CD4-positive, alpha-beta memory T cell (primary cell): ENCODE results near the gene IL4R. TPM values are rescaled to one million over a fixed set of nuclear protein-coding genes. Genes with fewer than 3 reads are reported as not detected.
A peak's percentile ranks its signal among the peaks of the same experiment; 100 is the strongest.

Source experiments
- CTCF ChIA-PET: fragments of 350-600 bp; sonication (Branson Sonifier 250); formaldehyde crosslinking; loops from one replicate; lab custom pipeline; 2021; ENCODE audit warnings: inconsistent platforms; ENCODE audit not compliant: partially characterized antibody; lab: Charles Lee
- POLR2A ChIA-PET: fragments of 350-600 bp; sonication (Branson Sonifier 250); formaldehyde crosslinking; loops from one replicate; lab custom pipeline; 2021; ENCODE audit not compliant: partially characterized antibody; lab: Charles Lee
- DNase-seq, 5 donors: peaks; one replicate each; pipeline versions ENCODE4 v3.0.0 to v3.0.0-alpha.2; 2020 to 2022; ENCODE audit warnings: mixed read lengths in 1 of 5
- H3K27ac ChIP-seq: one replicate; pipeline ENCODE4 v1.7.0; 2013; ENCODE audit warnings: low read depth, low read length
- H3K27me3 ChIP-seq: 2 replicates; pipeline ENCODE4 v1.7.0; 2013; ENCODE audit warnings: mild to moderate bottlenecking, low read length, moderate library complexity; ENCODE audit not compliant: insufficient read depth
- H3K36me3 ChIP-seq: 2 replicates; pipeline ENCODE4 v1.7.0; 2013; ENCODE audit warnings: mild to moderate bottlenecking, low read length, moderate library complexity; ENCODE audit not compliant: insufficient read depth
- H3K4me1 ChIP-seq: 2 replicates; pipeline ENCODE4 v1.7.0; 2013; ENCODE audit warnings: mild to moderate bottlenecking, low read length, moderate library complexity; ENCODE audit not compliant: insufficient read depth
- H3K4me3 ChIP-seq, 2 donors: one replicate each; pipeline ENCODE4 v1.7.0; 2013; ENCODE audit warnings: low read length in 2 of 2, mild to moderate bottlenecking in 1 of 2
- H3K9me3 ChIP-seq, 2 donors: one replicate each; pipeline ENCODE4 v1.7.0; 2013; ENCODE audit warnings: low read length in 2 of 2, control low read depth in 1 of 2; ENCODE audit not compliant: control insufficient read depth in 1 of 2
- H3K27ac Mint-ChIP-seq, 7 donors: one replicate each; pipeline ENCODE4 v1.8.0; 2020 to 2021; ENCODE audit warnings: mixed read lengths in 7 of 7, mild to moderate bottlenecking in 6 of 7, inconsistent platforms in 3 of 7, moderate library complexity in 3 of 7
- H3K27me3 Mint-ChIP-seq, 2 donors: one replicate each; pipeline ENCODE4 v1.8.0; 2020 to 2021; ENCODE audit warnings: mixed read lengths in 2 of 2
- H3K36me3 Mint-ChIP-seq, 2 donors: one replicate each; pipeline ENCODE4 v1.8.0; 2020 to 2021; ENCODE audit warnings: mixed read lengths in 2 of 2, inconsistent platforms in 1 of 2, mild to moderate bottlenecking in 1 of 2
- H3K4me1 Mint-ChIP-seq, 4 donors: one replicate each; pipeline ENCODE4 v1.8.0; 2020 to 2021; ENCODE audit warnings: mixed read lengths in 4 of 4, mild to moderate bottlenecking in 1 of 4
- H3K4me3 Mint-ChIP-seq, 8 donors: one replicate each; pipeline ENCODE4 v1.8.0; 2020 to 2021; ENCODE audit warnings: mixed read lengths in 8 of 8, mild to moderate bottlenecking in 7 of 8, moderate library complexity in 6 of 8, inconsistent platforms in 3 of 8
- H3K9me3 Mint-ChIP-seq, 8 donors: one replicate each; pipeline ENCODE4 v1.8.0; 2020 to 2021; ENCODE audit warnings: mixed read lengths in 8 of 8, mild to moderate bottlenecking in 5 of 8, inconsistent platforms in 3 of 8, moderate library complexity in 1 of 8
- intact Hi-C: fragments of 100-400 bp; cut with micrococcal nuclease; formaldehyde crosslinking; loops from one replicate; pipeline ENCODE4 v1.15.1; 2023
- polyA plus RNA-seq, 2 donors: library from polyadenylated mRNA; unstranded; fragments of 300-500 nt; fragmentation: Illumina TruSeq; gene quantifications; one replicate each; pipeline ENCODE4 v1.2.3, GENCODE V29; 2021
- total RNA-seq, 2 experiments: library from RNA; stranded (reverse); gene quantifications; one replicate each; pipeline ENCODE4 v1.2.3, GENCODE V29; 2021

Gene IL4R
- total and polyA plus RNA-seq, 4 experiments from 2014 or later, result 32.6 to 152 (median 104) TPM

- POLR2A ChIA-PET, result interaction anchor here (0.6 to 9.8 kb wide), 13 partner anchors 12 to 145 kb away, joined by 3 to 144 read pairs (median 5); partner anchors contain the start of genes KDM8 and NSMCE1
- Mint-ChIP-seq H3K27me3 (no peaks in the 10 kb centered on the region), H3K4me1 (peaks cover 56 to 88% (median 72%) of the 10 kb centered on the region in 4 donors), H3K4me3 (peak overlapping the region; percentile 89 to 98 (median 94)), H3K36me3 (peaks cover 7 to 44% of the 10 kb centered on the region in 2 donors), H3K27ac (peak overlapping the region; percentile 94 to 99 (median 99)), H3K9me3 (no peaks in the 10 kb centered on the region)
- no peaks in the 10 kb centered on the region for H3K27me3 ChIP-seq
- H3K9me3 ChIP-seq, result no peaks in the 10 kb centered on the region
- peaks cover 78% of the 10 kb centered on the region for H3K4me1 ChIP-seq
- peak overlapping the region in 1 of 2 donors; percentile 8 for H3K4me3 ChIP-seq
- no peak for DNase-seq
- H3K36me3 ChIP-seq, result no peaks in the 10 kb centered on the region
- CTCF ChIA-PET, result interaction anchor here (0.7 to 7.2 kb wide), 15 partner anchors 9 to 208 kb away, joined by 3 to 61 read pairs (median 4); no protein-coding TSS in a partner anchor
- intact Hi-C loops, result loop anchor here (5.0 to 10.0 kb wide), 2 partner anchors 35 to 53 kb away; partner anchors contain the start of gene NSMCE1
- H3K27ac ChIP-seq, result peak overlapping the region; percentile 96
These were observed 3.5 kb downstream of the IL4R start for GRCh38 chr16:27317320-27317719.

- ChIA-PET CTCF (interaction anchor here (0.7 to 7.2 kb wide), 14 partner anchors 8 to 208 kb away, joined by 3 to 61 read pairs (median 4); no protein-coding TSS in a partner anchor), POLR2A (interaction anchor here (0.7 to 9.8 kb wide), 15 partner anchors 11 to 145 kb away, joined by 3 to 144 read pairs (median 5); partner anchors contain the start of genes IL21R, KDM8 and NSMCE1)
- Mint-ChIP-seq H3K36me3 (peaks cover 7 to 47% of the 10 kb centered on the region in 2 donors), H3K27ac (peak overlapping the region; percentile 94 to 99 (median 99)), H3K4me3 (peak overlapping the region; percentile 89 to 98 (median 94)), H3K9me3 (no peaks in the 10 kb centered on the region), H3K27me3 (no peaks in the 10 kb centered on the region), H3K4me1 (peaks cover 55 to 90% (median 75%) of the 10 kb centered on the region in 4 donors)
- Histone ChIP-seq H3K9me3 (no peaks in the 10 kb centered on the region), H3K4me3 (peak overlapping the region; percentile 8 to 37), H3K27me3 (no peaks in the 10 kb centered on the region), H3K27ac (peak overlapping the region; percentile 96), H3K4me1 (peaks cover 81% of the 10 kb centered on the region), H3K36me3 (no peaks in the 10 kb centered on the region)
- peak in 3 of 5 donors; percentile 15 to 77 (median 18) for DNase-seq
- intact Hi-C loops, result loop anchor here (1.0 to 10.0 kb wide), 3 partner anchors 36 to 53 kb away; partner anchors contain the start of gene NSMCE1
These were observed 4.1 kb downstream of the IL4R start for GRCh38 chr16:27317738-27318391.

GRCh38 chr16:27318392-27319256 lies 4.8 kb downstream of the IL4R start:
- peaks cover 7 to 42% of the 10 kb centered on the region in 2 donors for H3K36me3 Mint-ChIP-seq
- Histone ChIP-seq H3K36me3 (no peaks in the 10 kb centered on the region), H3K27me3 (no peaks in the 10 kb centered on the region), H3K9me3 (no peaks in the 10 kb centered on the region), H3K4me1 (peaks cover 82% of the 10 kb centered on the region), H3K4me3 (peak overlapping the region; percentile 8 to 37), H3K27ac (peak overlapping the region; percentile 96)
- H3K27me3 Mint-ChIP-seq, result no peaks in the 10 kb centered on the region
- peak overlapping the region; percentile 94 to 99 (median 99) for H3K27ac Mint-ChIP-seq
- ChIA-PET CTCF (interaction anchor here (0.8 to 7.2 kb wide), 12 partner anchors 7 to 139 kb away, joined by 3 to 61 read pairs (median 4); no protein-coding TSS in a partner anchor), POLR2A (interaction anchor here (0.8 to 9.8 kb wide), 14 partner anchors 11 to 119 kb away, joined by 3 to 144 read pairs (median 5); partner anchors contain the start of genes IL21R, KDM8 and NSMCE1)
- intact Hi-C loops, result loop anchor here (1.0 to 10.0 kb wide), 3 partner anchors 36 to 54 kb away; partner anchors contain the start of gene NSMCE1
- peak overlapping the region; percentile 89 to 98 (median 94) for H3K4me3 Mint-ChIP-seq
- H3K4me1 Mint-ChIP-seq, result peaks cover 59 to 90% (median 78%) of the 10 kb centered on the region in 4 donors
- DNase-seq, result peak; percentile 32 to 78 (median 35)
- no peaks in the 10 kb centered on the region for H3K9me3 Mint-ChIP-seq

GRCh38 chr16:27319257-27319965 lies 5.6 kb downstream of the IL4R start:
- no peaks in the 10 kb centered on the region for H3K9me3 Mint-ChIP-seq
- H3K4me3 Mint-ChIP-seq, result peak overlapping the region; percentile 10 to 98 (median 93)
- Histone ChIP-seq H3K4me1 (peaks cover 88% of the 10 kb centered on the region), H3K27ac (peak overlapping the region; percentile 96), H3K27me3 (no peaks in the 10 kb centered on the region), H3K4me3 (peak overlapping the region in 1 of 2 donors; percentile 8), H3K36me3 (no peaks in the 10 kb centered on the region), H3K9me3 (no peaks in the 10 kb centered on the region)
- no peaks in the 10 kb centered on the region for H3K27me3 Mint-ChIP-seq
- ChIA-PET CTCF (interaction anchor here (0.8 to 7.2 kb wide), 9 partner anchors 11 to 150 kb away, joined by 3 to 61 read pairs (median 3); no protein-coding TSS in a partner anchor), POLR2A (interaction anchor here (0.8 to 9.8 kb wide), 8 partner anchors 10 to 116 kb away, joined by 3 to 144 read pairs (median 21); partner anchors contain the start of genes IL21R and KDM8)
- H3K36me3 Mint-ChIP-seq, result peaks cover 7 to 44% of the 10 kb centered on the region in 2 donors
- H3K4me1 Mint-ChIP-seq, result peaks cover 63 to 97% (median 82%) of the 10 kb centered on the region in 4 donors
- intact Hi-C loops, result loop anchor here (5.0 to 10.0 kb wide), 2 partner anchors 37 to 55 kb away; partner anchors contain the start of gene NSMCE1
- peak overlapping the region; percentile 94 to 99 (median 99) for H3K27ac Mint-ChIP-seq
- no peak for DNase-seq

GRCh38 chr16:27320261-27321012 lies 6.7 kb downstream of the IL4R start:
- Histone ChIP-seq H3K27ac (no peak overlapping the region), H3K9me3 (no peaks in the 10 kb centered on the region), H3K4me3 (no peak overlapping the region), H3K36me3 (no peaks in the 10 kb centered on the region), H3K4me1 (peaks cover 91% of the 10 kb centered on the region), H3K27me3 (no peaks in the 10 kb centered on the region)
- Mint-ChIP-seq H3K27me3 (no peaks in the 10 kb centered on the region), H3K4me3 (peak overlapping the region in 5 of 8 donors; percentile 15 to 37 (median 33)), H3K4me1 (peaks cover 63 to 98% (median 83%) of the 10 kb centered on the region in 4 donors), H3K9me3 (peaks cover 0 to 2% (median 0%) of the 10 kb centered on the region in 8 donors), H3K36me3 (peaks cover 7 to 40% of the 10 kb centered on the region in 2 donors), H3K27ac (peak overlapping the region in 6 of 7 donors; percentile 44 to 94 (median 62))
- intact Hi-C loops, result no loop called here
- ChIA-PET CTCF (interaction anchor here (0.6 to 7.2 kb wide), 6 partner anchors 10 to 151 kb away, joined by 3 to 61 read pairs (median 3); no protein-coding TSS in a partner anchor), POLR2A (interaction anchor here (1.0 to 9.8 kb wide), 4 partner anchors 9 to 90 kb away, joined by 3 to 144 read pairs (median 39); no protein-coding TSS in a partner anchor)
- DNase-seq, result no peak
